Astrocyte (in vitro differentiated cells and primary cell): ENCODE measurements around the gene UBE4A.

Experiments used
- EZH2 ChIP-seq: IDR thresholded peaks from 2 replicates; pipeline ENCODE4 v1.6.1; 2012; ENCODE audit warnings: mild to moderate bottlenecking, low read length, inconsistent platforms; ENCODE audit not compliant: insufficient read depth
- TF ChIP-seq, protein P1 (sequence below): IDR thresholded peaks from 2 replicates; pipeline ENCODE4 v1.5.1; 2011; ENCODE audit warnings: low read depth, mild to moderate bottlenecking, inconsistent platforms, low read length, moderate library complexity; ENCODE audit not compliant: insufficient read depth

DNA sequence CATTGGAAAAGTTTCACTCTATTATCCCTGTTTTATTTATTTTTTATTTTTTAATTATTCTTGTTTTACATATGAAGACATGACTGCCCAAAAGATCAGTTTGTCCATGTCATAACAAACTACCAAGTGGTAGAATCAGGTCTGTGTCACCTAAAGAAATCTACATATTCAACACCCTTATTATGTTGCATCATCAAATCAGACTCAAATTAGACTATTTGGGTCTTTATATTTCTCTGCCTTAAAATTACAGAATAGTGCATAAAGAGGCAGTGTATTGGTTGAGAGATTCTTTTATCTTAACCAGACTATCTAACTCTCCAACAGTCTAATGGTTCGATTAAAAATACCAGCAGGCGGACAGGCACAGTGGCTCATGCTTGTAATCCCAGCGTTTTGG lies 23.6 kb downstream of the UBE4A start:
- TF ChIP-seq, protein P1, sequence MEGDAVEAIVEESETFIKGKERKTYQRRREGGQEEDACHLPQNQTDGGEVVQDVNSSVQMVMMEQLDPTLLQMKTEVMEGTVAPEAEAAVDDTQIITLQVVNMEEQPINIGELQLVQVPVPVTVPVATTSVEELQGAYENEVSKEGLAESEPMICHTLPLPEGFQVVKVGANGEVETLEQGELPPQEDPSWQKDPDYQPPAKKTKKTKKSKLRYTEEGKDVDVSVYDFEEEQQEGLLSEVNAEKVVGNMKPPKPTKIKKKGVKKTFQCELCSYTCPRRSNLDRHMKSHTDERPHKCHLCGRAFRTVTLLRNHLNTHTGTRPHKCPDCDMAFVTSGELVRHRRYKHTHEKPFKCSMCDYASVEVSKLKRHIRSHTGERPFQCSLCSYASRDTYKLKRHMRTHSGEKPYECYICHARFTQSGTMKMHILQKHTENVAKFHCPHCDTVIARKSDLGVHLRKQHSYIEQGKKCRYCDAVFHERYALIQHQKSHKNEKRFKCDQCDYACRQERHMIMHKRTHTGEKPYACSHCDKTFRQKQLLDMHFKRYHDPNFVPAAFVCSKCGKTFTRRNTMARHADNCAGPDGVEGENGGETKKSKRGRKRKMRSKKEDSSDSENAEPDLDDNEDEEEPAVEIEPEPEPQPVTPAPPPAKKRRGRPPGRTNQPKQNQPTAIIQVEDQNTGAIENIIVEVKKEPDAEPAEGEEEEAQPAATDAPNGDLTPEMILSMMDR, result no peak
- no peak for TF ChIP-seq EZH2
